T-helper 2 cell (primary cell): ENCODE data around the gene TMOD1.
"Not testable (repeated sequence)": the region's sequence is repeated elsewhere in the genome, so short reads cannot be mapped to it uniquely, and the experiment has no call there.

Experiments
- DNase-seq, 5 experiments: peaks; one replicate each; pipeline versions ENCODE4 v3.0.0 to v3.0.0-alpha.2; 2012 to 2022
- total RNA-seq, 2 donors: gene quantifications; one replicate each; lab custom pipeline; 2026; lab: John Stamatoyannopoulos, UW

The TMOD1 gene
- total RNA-seq, result 0 to 2.6 reads per million in 2 donors

DNA sequence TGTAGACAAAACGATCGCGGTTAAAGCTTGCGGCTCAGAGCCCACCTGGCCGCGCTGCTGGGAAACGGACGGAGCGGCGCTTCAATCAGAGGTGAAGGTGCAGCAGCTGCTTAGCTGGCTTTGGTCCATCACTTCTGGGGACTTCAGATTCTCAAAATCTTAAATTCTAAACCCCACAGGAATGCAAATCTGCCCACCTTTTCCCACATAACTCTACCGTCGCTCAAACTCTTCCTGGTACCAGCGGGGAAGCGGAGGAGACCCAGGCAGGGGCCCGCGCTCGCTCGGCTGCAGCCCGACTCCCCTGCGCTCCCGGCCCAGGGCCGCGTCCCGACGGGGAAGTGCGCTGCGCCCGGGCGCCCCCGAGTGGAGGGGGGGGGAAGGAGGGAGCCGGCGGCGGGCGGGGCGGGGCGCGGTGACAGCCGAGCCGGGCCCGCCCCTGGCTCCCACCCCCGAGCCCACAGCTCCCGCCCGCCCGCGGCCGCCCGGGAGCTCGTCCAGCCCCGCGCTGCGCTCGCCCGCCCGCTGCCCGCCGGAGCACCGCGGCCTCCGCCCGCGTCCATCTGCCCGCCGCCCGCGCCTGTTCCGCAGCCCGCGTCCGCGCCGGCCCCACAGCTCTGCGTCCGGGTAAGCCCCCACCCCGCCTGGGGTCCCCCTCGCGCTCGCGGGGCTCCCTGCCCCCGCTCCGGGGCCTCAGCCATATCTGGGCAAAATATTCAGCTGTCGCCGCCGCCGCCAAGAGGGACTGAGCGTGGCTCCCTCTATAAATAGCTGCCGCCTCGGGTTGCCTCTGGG lies at the start of gene TMOD1:
Gene TMOD1, plus strand, starts transcription at position 490 of the 795 bp plus-strand sequence. CDS start 22,523 bp downstream, outside the sequence.
- DNase-seq, result peak in 4 of 5 experiments; percentile 6 to 55 (median 16)

GRCh38 chr9:97453573-97453972 lies 47.9 kb upstream of the TMOD1 start:
- not testable (repeated sequence) for DNase-seq

GRCh38 chr9:97456841-97457240 lies 44.6 kb upstream of the TMOD1 start:
- not testable (repeated sequence) for DNase-seq

DNA sequence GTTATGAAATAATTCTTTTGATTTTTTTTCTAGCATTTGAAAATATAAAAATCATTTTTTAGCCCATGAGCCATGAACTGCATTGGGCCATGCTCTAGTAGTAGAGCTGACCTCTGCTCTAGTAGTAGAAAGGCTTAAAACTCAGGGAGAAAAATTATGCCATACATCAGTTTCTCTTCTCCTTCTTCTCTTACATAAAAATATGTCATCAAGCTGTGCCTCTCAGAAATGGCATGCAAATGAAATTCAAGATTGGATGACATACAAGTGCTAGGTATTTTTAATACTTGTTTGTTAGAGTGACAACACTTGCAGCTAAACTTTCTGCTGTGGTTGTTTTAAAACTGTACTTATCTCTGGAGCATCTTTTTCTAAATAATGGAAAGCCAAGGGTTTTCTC lies 42.1 kb upstream of the TMOD1 start:
- DNase-seq, result no peak

GRCh38 chr9:97462159-97462558 lies 39.3 kb upstream of the TMOD1 start:
- no peak for DNase-seq

GRCh38 chr9:97462914-97463313 lies 38.6 kb upstream of the TMOD1 start:
- DNase-seq, result no peak

DNA sequence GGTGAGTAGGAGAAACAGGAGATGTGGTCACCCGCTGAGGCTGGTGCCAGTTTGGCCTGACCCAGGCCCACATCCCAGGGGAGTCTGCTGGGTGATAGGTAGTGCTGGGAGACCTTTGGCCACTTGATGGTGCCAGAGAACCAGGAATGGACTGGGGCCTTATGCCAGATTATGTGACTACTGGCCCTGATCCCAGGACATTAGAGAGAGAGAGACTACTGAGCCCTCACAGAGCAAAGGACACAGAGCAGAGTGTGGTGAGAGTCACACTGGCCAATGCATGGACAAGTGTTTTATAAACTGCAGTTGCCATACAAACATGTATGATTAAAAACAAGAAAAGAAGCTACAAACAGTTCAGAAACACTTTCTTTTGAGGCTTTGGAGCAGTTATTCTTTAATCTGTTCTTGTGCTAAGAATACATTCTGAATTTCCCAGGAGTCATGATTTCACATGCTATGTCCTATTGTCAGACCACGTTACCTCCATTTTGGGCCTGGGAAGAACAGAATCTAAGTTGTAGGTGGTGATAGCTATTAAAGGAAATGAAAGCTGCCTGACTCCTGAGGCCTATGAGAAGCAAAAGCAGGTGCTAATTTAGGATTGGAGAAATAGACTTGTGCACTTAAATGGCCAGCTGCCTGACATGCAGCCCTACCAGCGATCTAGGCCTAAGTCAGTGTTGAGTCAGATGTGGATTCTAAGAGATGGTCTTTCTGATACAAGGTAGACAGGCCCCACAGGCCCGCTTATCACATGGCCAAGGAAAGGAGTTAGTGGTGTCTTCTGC lies 32.6 kb upstream of the TMOD1 start:
- peak in 2 of 5 experiments; percentile 1 to 56 for DNase-seq

GRCh38 chr9:97470076-97470475 lies 31.4 kb upstream of the TMOD1 start:
- DNase-seq, result peak in 1 of 5 experiments; percentile 5

DNA sequence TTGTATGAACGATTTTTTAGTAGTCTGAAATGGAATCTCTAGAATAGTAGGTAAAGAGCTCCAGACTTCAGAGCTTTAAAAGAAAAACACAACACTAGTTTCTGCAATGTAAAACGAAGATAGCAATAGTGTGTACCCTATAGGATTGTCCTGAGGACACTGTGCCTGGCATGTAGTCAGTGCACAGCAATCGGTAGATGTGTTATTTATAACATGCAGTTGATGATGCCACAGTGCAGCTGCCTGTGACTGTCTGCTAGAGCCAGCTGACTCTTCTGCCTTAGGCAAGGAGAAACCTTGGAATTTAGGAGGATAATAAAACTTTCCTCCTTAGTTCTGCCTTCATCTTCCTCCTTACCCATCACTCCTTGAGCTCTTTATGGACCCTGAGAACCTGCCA lies 27.7 kb upstream of the TMOD1 start:
- DNase-seq, result no peak

GRCh38 chr9:97474372-97474925 lies 27.0 kb upstream of the TMOD1 start:
- DNase-seq, result no peak

DNA sequence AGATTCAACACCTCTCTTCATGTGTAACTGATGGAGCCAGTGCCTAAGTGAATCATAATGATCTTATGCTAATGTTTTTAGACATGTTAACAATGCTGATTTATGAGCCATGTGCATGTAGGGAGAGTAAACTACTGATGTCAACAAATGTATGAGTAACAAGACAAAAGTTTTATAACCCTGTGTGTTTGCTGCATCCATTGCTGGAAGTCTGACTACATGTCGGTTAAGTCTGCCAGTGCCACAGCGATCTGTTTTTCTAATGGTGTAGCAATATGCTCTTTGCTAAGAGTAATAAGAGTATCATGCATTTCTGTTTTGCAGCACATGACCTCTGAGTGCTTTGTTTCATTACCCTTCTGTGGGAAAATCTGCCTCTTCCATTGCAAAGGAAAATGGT lies 26.4 kb upstream of the TMOD1 start:
- DNase-seq, result no peak

- no peak for DNase-seq
Observed at GRCh38 chr9:97478301-97478981, 23.0 kb upstream of the TMOD1 start.

GRCh38 chr9:97479496-97480159 lies 21.8 kb upstream of the TMOD1 start:
- DNase-seq, result no peak

DNA sequence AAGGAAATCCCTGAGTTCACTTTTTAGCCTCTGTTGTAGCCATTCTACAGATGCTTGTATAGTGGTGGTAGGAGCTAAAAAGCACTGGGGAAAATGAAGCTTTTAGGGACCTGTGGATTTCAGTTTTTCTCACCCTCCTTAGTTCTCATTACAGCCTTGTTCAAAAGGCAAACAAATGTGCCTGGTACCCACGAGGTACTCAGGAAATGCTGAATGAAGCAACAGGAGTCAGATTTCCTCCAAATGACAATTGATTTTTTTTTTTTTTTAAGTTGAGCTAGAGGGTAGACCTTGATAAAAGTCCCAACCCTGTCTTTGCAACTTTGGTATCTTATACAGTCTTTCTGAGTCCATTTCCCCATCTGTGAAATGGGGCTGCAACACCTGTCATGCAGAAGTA lies 21.3 kb upstream of the TMOD1 start:
- DNase-seq, result no peak

DNA sequence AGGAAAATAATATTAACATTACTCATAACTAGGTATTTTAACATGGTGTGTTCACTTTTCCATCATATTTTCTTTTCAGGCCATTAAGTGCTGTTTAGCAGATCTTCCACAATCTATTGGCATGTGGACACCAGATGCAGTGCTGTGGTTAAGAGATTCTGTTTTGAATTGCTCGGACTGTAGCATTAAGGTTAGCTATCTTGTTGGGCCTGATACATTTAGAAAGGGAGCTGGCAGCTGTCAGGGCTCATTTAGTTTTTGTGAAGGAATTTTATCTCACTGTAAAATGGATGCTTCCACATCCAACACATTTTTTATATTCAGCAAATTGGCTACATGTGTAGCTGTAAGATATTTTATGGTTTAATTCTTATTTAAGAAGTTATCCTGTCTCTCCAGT lies 20.7 kb upstream of the TMOD1 start:
- no peak for DNase-seq

GRCh38 chr9:97484134-97484533 lies 17.3 kb upstream of the TMOD1 start:
- DNase-seq, result no peak

DNA sequence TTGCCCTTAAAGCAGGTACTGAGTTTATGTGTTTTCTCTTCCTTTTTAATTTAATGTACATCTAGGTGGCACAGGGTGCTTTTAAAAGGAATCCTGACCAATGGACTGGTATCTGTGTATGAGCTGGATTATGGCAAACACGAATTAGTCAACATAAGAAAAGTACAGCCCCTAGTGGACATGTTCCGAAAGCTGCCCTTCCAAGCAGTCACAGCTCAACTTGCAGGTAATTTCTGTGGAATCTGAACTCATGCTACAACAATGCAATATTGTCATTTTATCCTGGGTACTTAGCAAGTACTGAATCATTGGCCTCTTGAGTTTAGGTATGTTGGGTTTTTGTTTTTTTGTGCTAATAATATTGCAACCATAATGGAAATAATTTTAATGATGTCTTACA lies 14.4 kb upstream of the TMOD1 start:
- DNase-seq, result no peak

DNA sequence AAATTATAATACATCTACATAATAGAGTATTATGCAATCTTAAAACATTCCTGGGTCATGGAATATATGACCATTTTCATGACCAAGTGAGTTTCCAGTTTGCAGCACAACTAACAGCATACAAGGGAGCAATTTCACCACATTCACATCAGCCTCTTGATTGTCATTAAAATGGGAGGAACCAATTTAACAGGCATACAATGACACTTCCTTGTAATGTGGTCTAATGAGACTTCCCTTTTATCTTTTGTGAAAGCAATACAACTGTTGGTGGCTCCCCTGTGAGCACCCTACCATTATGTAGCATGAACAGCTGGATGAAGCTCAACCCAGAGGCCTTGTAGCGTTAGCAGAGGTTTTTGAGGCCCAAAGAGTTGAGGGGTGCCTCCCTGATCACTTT lies 13.6 kb upstream of the TMOD1 start:
- no peak for DNase-seq

DNA sequence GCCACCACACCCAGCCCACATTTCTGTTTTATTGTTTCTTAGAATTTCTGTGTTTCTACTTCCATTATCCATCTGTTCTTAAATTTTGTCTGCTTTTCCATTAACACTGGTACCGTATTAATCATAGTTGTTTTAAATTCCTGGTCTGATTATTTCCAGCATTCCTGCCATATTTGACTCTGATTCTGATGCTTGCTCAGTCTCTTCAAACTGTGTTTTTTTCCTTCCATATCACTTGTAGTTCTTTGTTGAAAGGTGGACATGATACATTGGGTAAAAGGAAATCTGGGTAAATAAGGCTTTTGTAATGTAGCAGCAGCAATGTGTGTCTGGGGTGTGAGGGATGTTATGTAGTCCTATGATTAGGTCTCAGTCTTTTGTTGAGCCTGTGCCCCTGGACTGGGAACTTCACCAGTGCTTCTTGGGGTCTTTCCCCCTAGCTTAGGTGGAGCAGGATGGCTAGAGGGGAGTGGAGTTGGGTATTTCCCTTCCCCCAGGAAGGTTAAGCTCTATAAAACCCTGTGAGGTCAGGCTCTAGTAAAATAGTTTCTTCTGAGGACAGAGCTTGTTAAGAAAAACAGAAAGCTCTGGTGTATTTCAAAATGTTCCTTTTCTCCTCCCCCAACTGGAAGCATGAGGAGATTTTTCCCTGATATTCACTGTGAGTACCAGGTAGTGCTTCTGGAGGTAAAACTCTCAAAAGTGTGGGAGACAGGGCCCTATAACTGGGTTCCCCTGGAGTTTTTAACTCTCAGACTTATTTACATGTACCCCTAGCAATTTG lies 10.1 kb upstream of the TMOD1 start:
- DNase-seq, result no peak

DNA sequence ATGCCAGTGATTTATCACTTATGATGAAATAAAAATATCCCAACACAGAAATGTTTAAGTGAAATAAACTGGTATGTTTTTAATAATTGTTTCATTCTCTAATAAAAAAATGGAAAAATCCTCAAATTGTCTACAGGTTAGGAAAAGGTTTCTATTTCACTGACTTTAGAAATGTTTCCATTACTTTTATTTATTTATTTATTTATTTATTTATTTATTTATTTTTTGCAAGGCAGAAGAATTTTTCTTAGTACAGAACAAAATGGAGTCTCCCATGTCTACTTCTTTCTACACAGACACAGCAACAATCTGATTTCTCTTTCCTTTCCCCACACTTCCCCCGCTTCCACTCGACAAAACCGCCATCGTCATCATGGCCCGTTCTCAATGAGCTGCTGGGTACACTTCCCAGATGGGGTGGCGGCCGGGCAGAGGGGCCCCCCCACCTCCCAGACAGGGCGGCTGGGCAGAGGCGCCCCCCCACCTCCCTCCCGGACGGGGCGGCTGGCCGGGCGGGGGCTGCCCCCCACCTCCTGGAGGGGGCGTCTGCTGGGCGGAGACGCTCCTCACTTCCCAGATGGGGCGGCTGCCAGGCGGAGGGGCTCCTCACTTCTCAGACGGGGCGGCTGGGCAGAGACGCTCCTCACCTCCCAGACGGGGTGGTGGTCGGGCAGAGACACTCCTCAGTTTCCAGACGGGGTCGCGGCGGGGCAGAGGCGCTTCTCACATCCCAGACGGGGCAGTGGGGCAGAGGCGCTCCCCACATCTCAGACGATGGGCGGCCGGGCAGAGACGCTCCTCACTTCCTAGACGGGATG lies 3.7 kb upstream of the TMOD1 start:
- DNase-seq, result not testable (repeated sequence)

DNA sequence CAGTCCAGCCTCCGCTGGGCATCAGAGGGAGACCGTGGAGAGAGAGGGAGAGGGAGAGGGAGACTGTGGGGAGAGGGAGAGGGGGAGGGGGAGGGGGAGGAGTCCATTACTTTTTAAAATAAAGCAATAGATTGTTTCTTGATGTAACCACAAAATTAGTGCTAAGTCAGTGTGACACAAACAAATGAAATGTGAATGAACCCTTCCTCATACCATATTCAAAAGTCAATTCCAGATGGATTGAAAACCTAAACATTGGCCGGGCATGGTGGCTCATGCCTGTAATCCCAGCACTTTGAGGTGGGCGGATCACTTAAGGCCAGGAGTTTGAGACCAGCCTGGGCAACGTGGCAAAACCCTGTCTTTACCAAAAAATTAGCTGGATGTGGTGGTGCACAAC lies 2.6 kb upstream of the TMOD1 start:
- not testable (repeated sequence) for DNase-seq
